H1 (cell line): ENCODE measurements around the gene A2ML1. TPM values are rescaled to one million over a fixed set of nuclear protein-coding genes. Genes with fewer than 3 reads are reported as not detected.

Experiments used
- CTCF ChIA-PET: fragments of 300-600 bp; sonication (Branson Sonifier 250); formaldehyde crosslinking; loops from one replicate; lab custom pipeline; 2021; ENCODE audit not compliant: partially characterized antibody; lab: Charles Lee
- POLR2A ChIA-PET: fragments of 300-600 bp; sonication (Branson Sonifier 250); formaldehyde crosslinking; loops from one replicate; lab custom pipeline; 2021; ENCODE audit warnings: inconsistent platforms; ENCODE audit not compliant: partially characterized antibody; lab: Charles Lee
- DNase-seq, 2 experiments: peaks; one replicate each; pipeline versions ENCODE4 v3.0.0 to v3.0.0-alpha.2; 2010 to 2022; ENCODE audit warnings: low spot score in 2 of 2, low read depth in 1 of 2, mixed read lengths in 1 of 2
- FAIRE-seq: peaks from 2 replicates; lab custom pipeline; 2011; peaks lifted over from hg19 to GRCh38; lab: Jason Lieb, UNC
- H2AFZ ChIP-seq: 2 replicates; pipeline ENCODE4 v1.8.1; 2012; ENCODE audit warnings: low read length, inconsistent platforms
- H2AK5ac ChIP-seq: 2 replicates; pipeline ENCODE4 v1.6.1; 2013; ENCODE audit warnings: low read depth, low read length
- H2BK120ac ChIP-seq: replicated peaks from 2 replicates; pipeline ENCODE3; 2013; ENCODE audit warnings: low read depth, low read length, inconsistent platforms
- H2BK12ac ChIP-seq: 2 replicates; pipeline ENCODE4 v1.6.1; 2013; ENCODE audit warnings: low read depth, low read length
- H2BK15ac ChIP-seq: 2 replicates; pipeline ENCODE4 v1.6.1; 2013; ENCODE audit warnings: low read length
- H2BK20ac ChIP-seq: 2 replicates; pipeline ENCODE4 v1.6.1; 2013; ENCODE audit warnings: low read length
- H2BK5ac ChIP-seq: 2 replicates; pipeline ENCODE4 v1.6.1; 2013; ENCODE audit warnings: low read depth, low read length
- H3K14ac ChIP-seq: 2 replicates; pipeline ENCODE4 v1.6.1; 2013; ENCODE audit warnings: inconsistent platforms; ENCODE audit not compliant: insufficient read length
- H3K18ac ChIP-seq: 2 replicates; pipeline ENCODE4 v1.6.1; 2013; ENCODE audit warnings: low read length; ENCODE audit errors: extremely low read depth
- H3K23ac ChIP-seq: 2 replicates; pipeline ENCODE4 v1.6.1; 2013; ENCODE audit warnings: inconsistent platforms; ENCODE audit not compliant: insufficient read length
- H3K23me2 ChIP-seq: 2 replicates; pipeline ENCODE4 v1.6.1; 2013; ENCODE audit warnings: low read depth, low read length
- H3K27ac ChIP-seq: 2 replicates; pipeline ENCODE4 v1.6.1; 2011; ENCODE audit warnings: low read depth, low read length, inconsistent platforms
- H3K27me3 ChIP-seq, 4 experiments: replicated peaks in 1 of 4; 1 replicate in 1 of 4; 2 replicates in 3 of 4; pipeline versions ENCODE4 v1.6.1 to v1.8.1; 2011 to 2013; ENCODE audit warnings: low read length in 3 of 4, mild to moderate bottlenecking in 3 of 4, inconsistent platforms in 2 of 4, mixed read lengths in 2 of 4, moderate library complexity in 1 of 4; ENCODE audit not compliant: control insufficient read depth in 3 of 4, insufficient read depth in 3 of 4; ENCODE audit errors: extremely low read depth in 1 of 4
- H3K36me3 ChIP-seq, 4 experiments: 2 replicates each; pipeline versions ENCODE4 v1.6.1 to v1.8.1; 2011 to 2013; ENCODE audit warnings: mild to moderate bottlenecking in 4 of 4, low read length in 3 of 4, moderate library complexity in 2 of 4, control low read depth in 1 of 4, inconsistent platforms in 1 of 4; ENCODE audit not compliant: insufficient read depth in 4 of 4, control insufficient read depth in 2 of 4
- H3K4ac ChIP-seq: replicated peaks from 2 replicates; pipeline ENCODE3; 2013; ENCODE audit warnings: low read length, low read depth, mixed read lengths, inconsistent platforms; ENCODE audit not compliant: insufficient read length
- H3K4me1 ChIP-seq, 4 experiments: replicated peaks in 1 of 4; 1 replicate in 1 of 4; 2 replicates in 3 of 4; pipeline versions ENCODE4 v1.6.1 to v1.8.1; 2011 to 2013; ENCODE audit warnings: low read length in 3 of 4, inconsistent platforms in 2 of 4, mixed read lengths in 1 of 4; ENCODE audit not compliant: insufficient read depth in 4 of 4, control insufficient read depth in 3 of 4
- H3K4me2 ChIP-seq, 2 experiments: 2 replicates each; pipeline versions ENCODE4 v1.6.1 to v1.8.1; 2011 to 2013; ENCODE audit warnings: low read depth in 2 of 2, low read length in 2 of 2, control low read depth in 1 of 2, inconsistent platforms in 1 of 2, mild to moderate bottlenecking in 1 of 2; ENCODE audit not compliant: insufficient read depth in 1 of 2
- H3K4me3 ChIP-seq, 4 experiments: fragments of 200-600, 300-600 bp in 1 of 4; sonication (generic), shearing (Covaris generic), sonication (Bioruptor Twin) in 1 of 4; 2 replicates each; pipeline versions ENCODE4 v1.5.1 to v1.8.1; 2011 to 2016; ENCODE audit warnings: low read length in 4 of 4, low read depth in 3 of 4, control low read depth in 2 of 4, inconsistent platforms in 2 of 4, mild to moderate bottlenecking in 2 of 4, mixed read lengths in 1 of 4, moderate library complexity in 1 of 4; ENCODE audit not compliant: insufficient read depth in 2 of 4; ENCODE audit errors: extremely low read depth in 1 of 4
- H3K56ac ChIP-seq: replicated peaks from 2 replicates; pipeline ENCODE3; 2013; ENCODE audit warnings: low read depth, mild to moderate bottlenecking, mixed read lengths, low read length, inconsistent platforms; ENCODE audit not compliant: insufficient read length
- H3K79me1 ChIP-seq: 2 replicates; pipeline ENCODE4 v1.6.1; 2013; ENCODE audit warnings: low read depth, low read length, control low read depth
- H3K79me2 ChIP-seq, 2 experiments: 2 replicates each; pipeline versions ENCODE4 v1.6.1 to v1.8.1; 2012 to 2013; ENCODE audit warnings: low read length in 2 of 2, mild to moderate bottlenecking in 2 of 2, inconsistent platforms in 1 of 2; ENCODE audit not compliant: insufficient read depth in 2 of 2, control insufficient read depth in 1 of 2
- H3K9ac ChIP-seq, 4 experiments: replicated peaks in 1 of 4; 1 replicate in 1 of 4; 2 replicates in 3 of 4; pipeline versions ENCODE4 v1.6.1 to v1.8.1; 2011 to 2013; ENCODE audit warnings: low read depth in 3 of 4, low read length in 3 of 4, control low read depth in 2 of 4, mild to moderate bottlenecking in 2 of 4, moderate library complexity in 2 of 4, inconsistent platforms in 1 of 4; ENCODE audit errors: extremely low read depth in 1 of 4
- H3K9me3 ChIP-seq, 2 experiments: 2 replicates each; pipeline versions ENCODE4 v1.6.1 to v1.8.1; 2012 to 2013; ENCODE audit warnings: mild to moderate bottlenecking in 2 of 2, moderate library complexity in 2 of 2, control low read depth in 1 of 2, inconsistent platforms in 1 of 2, low read depth in 1 of 2, low read length in 1 of 2, mixed read lengths in 1 of 2; ENCODE audit not compliant: insufficient read depth in 2 of 2
- H4K20me1 ChIP-seq, 2 experiments: replicated peaks in 1 of 2; 2 replicates each; pipeline versions ENCODE3 to v1.8.1; 2011 to 2013; ENCODE audit warnings: inconsistent platforms in 2 of 2, low read length in 2 of 2, mild to moderate bottlenecking in 1 of 2; ENCODE audit not compliant: insufficient read depth in 2 of 2, control insufficient read depth in 1 of 2
- H4K5ac ChIP-seq: 2 replicates; pipeline ENCODE4 v1.6.1; 2013; ENCODE audit warnings: low read length, low read depth, mixed read lengths, inconsistent platforms; ENCODE audit not compliant: insufficient read length
- H4K8ac ChIP-seq: 2 replicates; pipeline ENCODE4 v1.8.0; 2013; ENCODE audit warnings: mild to moderate bottlenecking, moderate library complexity, low read length, inconsistent platforms; ENCODE audit not compliant: insufficient read depth; ENCODE audit errors: extremely low read depth
- H4K91ac ChIP-seq: replicated peaks from 2 replicates; pipeline ENCODE3; 2013; ENCODE audit warnings: low read length, mixed read lengths, inconsistent platforms; ENCODE audit not compliant: insufficient read length
- BACH1 ChIP-seq: IDR thresholded peaks from 2 replicates; pipeline ENCODE4 v1.6.1; 2012; ENCODE audit warnings: low read length, improper control_type of control experiment
- CHD1 ChIP-seq: IDR thresholded peaks from 2 replicates; pipeline ENCODE4 v1.6.1; 2012; ENCODE audit warnings: low read depth, low read length, improper control_type of control experiment
- FOSL1 ChIP-seq: IDR thresholded peaks from 2 replicates; pipeline ENCODE4 v1.6.1; 2011; ENCODE audit warnings: mild to moderate bottlenecking, low read depth, low read length, moderate library complexity; ENCODE audit not compliant: insufficient read depth
- KDM1A ChIP-seq: fragments of 200-600, 300-600 bp; sonication (generic); IDR thresholded peaks from 2 replicates; pipeline ENCODE4 v1.7.1; 2016; ENCODE audit warnings: mild to moderate bottlenecking, low read length, borderline replicate concordance
- KDM5A ChIP-seq: fragments of 200-600 bp; IDR thresholded peaks from 2 replicates; pipeline ENCODE4 v1.7.1; 2012; ENCODE audit warnings: mild to moderate bottlenecking, low read length, inconsistent platforms, mixed read lengths
- MAFK ChIP-seq: IDR thresholded peaks from 2 replicates; pipeline ENCODE4 v1.6.1; 2012; ENCODE audit warnings: low read depth, mild to moderate bottlenecking, improper control_type of control experiment, low read length
- NRF1 ChIP-seq: IDR thresholded peaks from 2 replicates; pipeline ENCODE4 v1.6.1; 2011; ENCODE audit warnings: mild to moderate bottlenecking, low read depth, low read length, improper control_type of control experiment
- PHF8 ChIP-seq: fragments of 200-600 bp; sonication (generic); conservative IDR thresholded peaks from 2 replicates; pipeline ENCODE4 v1.7.1; 2012; ENCODE audit warnings: low read depth, mild to moderate bottlenecking, inconsistent platforms, low read length, moderate library complexity
- RFX5 ChIP-seq: IDR thresholded peaks from 2 replicates; pipeline ENCODE4 v1.6.1; 2011; ENCODE audit warnings: low read depth, low read length, improper control_type of control experiment, borderline replicate concordance
- TEAD4 ChIP-seq: IDR thresholded peaks from 2 replicates; pipeline ENCODE4 v1.6.1; 2012; ENCODE audit warnings: low read depth, low read length, inconsistent platforms, mixed read lengths
- WGBS, 2 experiments: shearing (Covaris generic) in 1 of 2; methylation state at CpG; one replicate each; pipeline versions ENCODE4 v1.1.6 to v1.1.7; 2013 to 2015; ENCODE audit warnings: low lambda C conversion rate in 2 of 2, mixed read lengths in 2 of 2, inconsistent platforms in 1 of 2, low coverage in 1 of 2, missing lambda C conversion rate in 1 of 2; ENCODE audit not compliant: insufficient replicate concordance in 2 of 2, insufficient coverage in 1 of 2, insufficient read length in 1 of 2; ENCODE audit errors: extremely low coverage in 1 of 2, missing lambda C conversion rate in 1 of 2; 5-methylcytosine and 5-hydroxymethylcytosine counted together
- polyA plus RNA-seq, 7 experiments: library from polyadenylated mRNA; depleted of rRNA in 3 of 7; stranded (reverse) in 5 of 7; unstranded in 2 of 7; fragments of >200 nt in 5 of 7; fragments of 200-250 nt in 2 of 7; gene quantifications; 1 replicate in 5 of 7; 2 replicates in 1 of 7; 4 replicates in 1 of 7; pipeline versions ENCODE4 v1.2.1 to v1.2.3, GENCODE V29; 2011 to 2013; ENCODE audit warnings: missing spikeins in 2 of 7, mixed read lengths in 2 of 7
- total RNA-seq: library from RNA; stranded (reverse); fragmentation: NEBNext Ultra II Directional; extraction: Animal tissue kit (Norgen Biotek cat#: 25700); gene quantifications from 2 replicates; pipeline ENCODE4 v1.2.1, GENCODE V29; 2021

Gene A2ML1
- total and polyA plus RNA-seq, 2 of the 8 experiments (the other 6 are each of a cell fraction or from before 2014, with no cell fraction given): 10.2 to 10.3 TPM

GRCh38 chr12:8828257-8829124 lies 6.1 kb downstream of the A2ML1 start:
- H3K79me2 ChIP-seq: no peaks in the 10 kb centered on the region
- 84% methylated on average over 9 of the region's 9 CpGs; no CpG with 5 or more reads in 1 of the 2 experiments for WGBS, 2 experiments
- H2BK12ac ChIP-seq: peak overlapping the region; percentile 98
- POLR2A ChIA-PET: interaction anchor here (0.5 to 1.9 kb wide), 7 partner anchors 9 to 147 kb away, joined by 3 to 6 read pairs (median 4); no protein-coding TSS in a partner anchor
- peaks cover 2% of the 10 kb centered on the region for H3K23me2 ChIP-seq
- H3K36me3 ChIP-seq: no peaks in the 10 kb centered on the region
- H2BK120ac ChIP-seq: peak overlapping the region; percentile 75
- H3K18ac ChIP-seq: peak overlapping the region; percentile 81; the same call in 1 of the 2 replicates
- H2BK5ac ChIP-seq: peak overlapping the region; percentile 89
- H2AK5ac ChIP-seq: peak overlapping the region; percentile 86; the same call in 1 of the 2 replicates
- no peak for FAIRE-seq
- no peaks in the 10 kb centered on the region for H4K20me1 ChIP-seq
- H4K91ac ChIP-seq: peak overlapping the region; percentile 45
- no peak overlapping the region for H3K4ac ChIP-seq
- peak overlapping the region; percentile 90 for H2BK20ac ChIP-seq
- H4K5ac ChIP-seq: no peak overlapping the region
- H3K23ac ChIP-seq: no peak overlapping the region
- no peak overlapping the region for H3K14ac ChIP-seq
- no peaks in the 10 kb centered on the region for H3K27me3 ChIP-seq
- DNase-seq: no peak
- TF ChIP-seq KDM1A: no peak
- peak; percentile 66; the same call in 1 of the 2 replicates for TF ChIP-seq MAFK
- TF ChIP-seq CHD1: no peak
- TF ChIP-seq BACH1: peak; percentile 92
- no peak for TF ChIP-seq RFX5
- no peak for TF ChIP-seq NRF1
- TF ChIP-seq FOSL1: no peak
- TF ChIP-seq TEAD4: peak; percentile 45; the same call in 1 of the 2 replicates
- TF ChIP-seq KDM5A: no peak
- TF ChIP-seq PHF8: no peak
- peak overlapping the region; percentile 36; the same call in 1 of the 2 replicates for H3K27ac ChIP-seq
- 0 out of 4 replicates have a peak, but pooled peaks cover 0 to 5% of the 10 kb centered on the region in 2 experiments for H3K9me3 ChIP-seq
- H3K4me1 ChIP-seq: peaks cover 3 to 16% (median 9%) of the 10 kb centered on the region in 4 experiments; a peak in 5 of 7 replicates
- no peak overlapping the region; the same call in 1 of the 2 replicates for H4K8ac ChIP-seq
- no peak overlapping the region; a peak in 1 of 4 replicates for H3K4me2 ChIP-seq
- no peak overlapping the region for H2AFZ ChIP-seq
- H3K79me1 ChIP-seq: no peaks in the 10 kb centered on the region
- CTCF ChIA-PET: interaction anchor here (0.9 to 8.2 kb wide), 12 partner anchors 13 to 284 kb away, joined by 3 to 43 read pairs (median 5); no protein-coding TSS in a partner anchor
- H3K56ac ChIP-seq: no peak overlapping the region
- H3K4me3 ChIP-seq: no peak overlapping the region
- no peak overlapping the region for H3K9ac ChIP-seq
- 0 out of 2 replicates have a peak overlapping the region, but pooled peaks have one; percentile 31 for H2BK15ac ChIP-seq
